Measurements from ENCODE around the gene NBAS. TPM values are rescaled to one million over a fixed set of nuclear protein-coding genes. Genes with fewer than 3 reads are reported as not detected.

Gene NBAS
- total and polyA plus RNA-seq, 10 of the 15 experiments (the other 5 are each of a cell fraction or from before 2014, with no cell fraction given): 4.3 to 32.7 (median 20.8) TPM

- H3K36me3 ChIP-seq (ENCODE audit: control insufficient read depth in 2 of 2, insufficient read depth in 2 of 2, low read length in 1 of 2): no peaks in the 10 kb centered on the region; a peak in 1 of 4 replicates
- intact Hi-C loops (cut with micrococcal nuclease; ENCODE audit: unreplicated experiment) (no loop called here), in situ Hi-C loops (cut with MboI) (no loop called here)
- H3K27me3 ChIP-seq (replicated peaks in 1 of 2; ENCODE audit: control insufficient read depth in 2 of 2, insufficient read depth in 2 of 2, low read length in 1 of 2): no peaks in the 10 kb centered on the region
- FAIRE-seq (no peak), ATAC-seq (no peak), DNase-seq (ENCODE audit: low read depth, low spot score) (no peak)
- no peak overlapping the region for H3K4me2 ChIP-seq (ENCODE audit: control insufficient read depth, insufficient read depth)
- peaks cover 24% of the 10 kb centered on the region for H3K79me2 ChIP-seq (ENCODE audit: control insufficient read depth, insufficient read depth, low read length)
- BruUV-seq (replicated peaks): no TSS peak
- no peak overlapping the region for H3K27ac ChIP-seq (ENCODE audit: control insufficient read depth, insufficient read depth)
- H4K20me1 ChIP-seq (ENCODE audit: control insufficient read depth, insufficient read depth): no peaks in the 10 kb centered on the region
- 0 out of 2 replicates have a peak, but pooled peaks cover 3% of the 10 kb centered on the region for H3K4me1 ChIP-seq (ENCODE audit: control insufficient read depth, insufficient read depth, low read length)
- ChIA-PET SMC1A (ENCODE audit: uncharacterized antibody, unreplicated experiment) (no interaction called here), RAD21 (ENCODE audit: unreplicated experiment) (no interaction called here), POLR2A (no interaction called here), CTCF (interaction anchor here (1.6 kb wide), 1 partner anchor 20 kb away, joined by 4 read pairs; no protein-coding TSS in a partner anchor)
- 97% methylated on average over 4 of the region's 4 CpGs for WGBS (ENCODE audit: insufficient coverage, insufficient replicate concordance, low lambda C conversion rate, missing lambda C conversion rate)
- no peak overlapping the region for H3K9ac ChIP-seq (ENCODE audit: control insufficient read depth, insufficient read depth, low read length)
- H3K9me3 ChIP-seq (replicated peaks; ENCODE audit: control insufficient read depth, insufficient read depth, low read length): no peaks in the 10 kb centered on the region
- H2AFZ ChIP-seq (ENCODE audit: control insufficient read depth, low read depth, low read length): no peak overlapping the region
- no peak overlapping the region for H3K4me3 ChIP-seq
- TF ChIP-seq ZNF274 (IDR thresholded peaks at IDR 0.05; ENCODE audit: insufficient read depth, insufficient read length): no peak
- no peak for TF ChIP-seq GABPA (IDR thresholded peaks at IDR 0.05; ENCODE audit: low read depth)
- TF ChIP-seq CREM (IDR thresholded peaks at IDR 0.05; ENCODE audit: low read depth): no peak
- no peak for TF ChIP-seq CUX1 (IDR thresholded peaks at IDR 0.05; ENCODE audit: insufficient replicate concordance, low read depth, low read length)
- no peak for TF ChIP-seq NFYA (IDR thresholded peaks at IDR 0.05; ENCODE audit: borderline replicate concordance, low read depth, low read length)
- no peak for TF ChIP-seq NR2F1 (conservative IDR thresholded peaks at IDR 0.05)
- TF ChIP-seq E4F1 (IDR thresholded peaks at IDR 0.05; ENCODE audit: borderline replicate concordance, partially characterized antibody): no peak
- TF ChIP-seq IKZF1 (conservative IDR thresholded peaks at IDR 0.05): no peak
- no peak for TF ChIP-seq SKIL (IDR thresholded peaks at IDR 0.05; ENCODE audit: low read depth, poor library complexity, severe bottlenecking)
- no peak for TF ChIP-seq YY1 (IDR thresholded peaks at IDR 0.05; ENCODE audit: low read depth, low read length)
- no peak for TF ChIP-seq KAT2A (conservative IDR thresholded peaks at IDR 0.05; ENCODE audit: control insufficient read depth, low read depth, low read length)
Observed at GRCh38 chr2:15556311-15556930, 4.7 kb downstream of the NBAS start.

Data from GM12878 (cell line).